ENCODE results near the gene SVIL.
A peak's percentile ranks its signal among the peaks of the same experiment; 100 is the strongest.

Gene SVIL

DNA sequence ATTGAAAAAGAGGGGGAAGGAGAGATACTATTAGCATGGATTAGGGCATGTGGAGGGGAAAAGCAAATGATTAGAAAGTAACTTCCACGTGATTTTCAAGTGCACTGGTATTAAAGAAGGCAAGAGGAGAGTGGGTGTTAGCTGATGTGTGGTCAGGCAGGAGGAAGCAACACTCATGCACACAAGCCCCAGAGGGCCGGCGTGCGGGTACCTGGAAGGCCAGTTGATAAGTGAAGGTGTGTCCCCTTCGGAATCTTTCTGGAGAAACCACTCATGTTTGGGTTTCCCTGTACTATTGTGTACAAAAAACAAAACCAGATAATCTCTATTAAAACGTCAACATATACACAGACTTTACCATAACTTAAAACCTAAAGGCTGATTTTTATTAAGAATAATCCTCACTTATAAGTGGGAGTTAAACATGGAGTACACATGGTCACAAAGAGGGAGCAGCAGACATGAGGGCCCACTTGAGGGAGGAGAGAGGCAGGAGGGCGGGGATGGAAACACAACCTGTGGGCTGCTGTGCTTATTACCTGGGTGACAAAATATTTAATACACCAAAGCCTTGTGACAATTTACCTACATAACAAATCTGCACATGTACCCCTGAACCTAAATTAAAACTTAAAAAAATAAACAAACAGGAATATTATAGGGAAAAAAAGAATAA, 98.9 kb downstream of the SVIL start:
- TF ChIP-seq ZFX (IDR thresholded peaks at IDR 0.05) (no peak), CTCF (conservative IDR thresholded peaks at IDR 0.05) (peak; percentile 49)
- no peak overlapping the region for H3K27ac ChIP-seq

- TF ChIP-seq CTCF (conservative IDR thresholded peaks at IDR 0.05) (peak; percentile 80), ZFX (IDR thresholded peaks at IDR 0.05) (no peak)
- no peak overlapping the region for H3K27ac ChIP-seq
Observed at GRCh38 chr10:29535012-29535777, 99.6 kb downstream of the SVIL start.

- TF ChIP-seq CTCF (conservative IDR thresholded peaks at IDR 0.05) = no peak
Observed at GRCh38 chr10:29534590-29534989, 100.2 kb downstream of the SVIL start.

GRCh38 chr10:29533696-29534285, 101.0 kb downstream of the SVIL start:
- TF ChIP-seq ZFX (IDR thresholded peaks at IDR 0.05) (no peak), CTCF (conservative IDR thresholded peaks at IDR 0.05) (no peak)
- no peak overlapping the region for H3K27ac ChIP-seq

More at GRCh38 chr10:29534590-29534989, 100.2 kb downstream of the SVIL start:
- no peak overlapping the region for H3K27ac ChIP-seq

- TF ChIP-seq CTCF (conservative IDR thresholded peaks at IDR 0.05) (no peak), ZFX (IDR thresholded peaks at IDR 0.05) (no peak)
Observed at GRCh38 chr10:29533046-29533445, 101.7 kb downstream of the SVIL start.

GRCh38 chr10:29532256-29532878, 102.4 kb downstream of the SVIL start:
- TF ChIP-seq CTCF (conservative IDR thresholded peaks at IDR 0.05) (no peak), ZFX (IDR thresholded peaks at IDR 0.05) (no peak)
- no peak overlapping the region for H3K27ac ChIP-seq

More at GRCh38 chr10:29533046-29533445, 101.7 kb downstream of the SVIL start:
- no peak overlapping the region for H3K27ac ChIP-seq

Measured in C4-2B (cell line).